Testis (tissue), 3 donors: ENCODE data around the gene RYR1. TPM values are rescaled to one million over a fixed set of nuclear protein-coding genes. Genes with fewer than 3 reads are reported as not detected.

Experiments used
- DNase-seq: peaks from one replicate; pipeline ENCODE4 v3.0.0-alpha.2; 2019
- H3K27ac ChIP-seq, 2 donors: fragments of 200-600 bp; sonication (generic); one replicate each; pipeline ENCODE4 v1.5.1; 2019
- H3K27me3 ChIP-seq: fragments of 200-600 bp; sonication (generic); one replicate; pipeline ENCODE4 v1.5.1; 2019
- H3K36me3 ChIP-seq: fragments of 200-600 bp; sonication (generic); one replicate; pipeline ENCODE4 v1.5.1; 2017; ENCODE audit warnings: low read depth; ENCODE audit errors: missing control alignments
- H3K4me1 ChIP-seq: fragments of 200-600 bp; sonication (generic); one replicate; pipeline ENCODE4 v1.5.1; 2019
- H3K4me3 ChIP-seq, 2 donors: fragments of 200-600 bp; sonication (generic); one replicate each; pipeline ENCODE4 v1.5.1; 2017 to 2019
- H3K9me3 ChIP-seq: fragments of 200-600 bp; sonication (generic); one replicate; pipeline ENCODE4 v1.5.1; 2017
- CTCF ChIP-seq, 3 experiments: fragments of 450-650 bp in 2 of 3; fragments of 200-600 bp in 1 of 3; sonication (generic) in 1 of 3; IDR thresholded peaks; one replicate each; pipeline ENCODE4 v1.5.1; 2016 to 2019; ENCODE audit warnings: antibody characterized with exemption in 3 of 3, mild to moderate bottlenecking in 2 of 3, moderate library complexity in 1 of 3
- POLR2A ChIP-seq: fragments of 450-650 bp; IDR thresholded peaks from one replicate; pipeline ENCODE4 v1.6.1; 2017; ENCODE audit warnings: antibody characterized with exemption, mild to moderate bottlenecking, moderate library complexity
- WGBS, 2 donors: methylation state at CpG; one replicate each; pipeline ENCODE4 v1.1.5; 2018; 5-methylcytosine and 5-hydroxymethylcytosine counted together
- intact Hi-C: fragments of 100-400 bp; cut with DNase I; formaldehyde crosslinking; loops from one replicate; pipeline ENCODE4 v1.15.1; 2023; ENCODE audit warnings: low total_unique reads
- polyA plus RNA-seq: library from polyadenylated mRNA; stranded (reverse); fragments of 350-450 nt; fragmentation: Illumina TruSeq; extraction: RNeasy Lipid Tissue Mini Kit (QIAGEN cat#74804); gene quantifications from one replicate; pipeline ENCODE4 v1.2.3, GENCODE V29; 2014; ENCODE audit warnings: low read depth, low replicate concordance; ENCODE audit not compliant: insufficient read depth
- total RNA-seq, 2 donors: library from RNA; depleted of rRNA; stranded (reverse); fragments of >200 nt; gene quantifications; one replicate each; pipeline ENCODE4 v1.2.3, GENCODE V29; 2016

RYR1 gene
- total and polyA plus RNA-seq, 3 donors from 2014 or later: 11.8 to 26.1 (median 15.6) TPM

- Histone ChIP-seq H3K9me3 (no peaks in the 10 kb centered on the region), H3K4me1 (peaks cover 7% of the 10 kb centered on the region), H3K27me3 (no peaks in the 10 kb centered on the region), H3K4me3 (no peak overlapping the region), H3K36me3 (no peaks in the 10 kb centered on the region), H3K27ac (no peak overlapping the region)
- 94 to 97% methylated on average over 8 of the region's 8 CpGs for WGBS, 2 donors
- no peak for TF ChIP-seq POLR2A
- no peak for TF ChIP-seq CTCF (IDR thresholded peaks at IDR 0.05)
- no peak for DNase-seq
- intact Hi-C loops: loop anchor here (10.0 kb wide), 1 partner anchor 379 kb away; no protein-coding TSS in a partner anchor
Observed at GRCh38 chr19:38545596-38545995, 112.1 kb downstream of the RYR1 start.

- Histone ChIP-seq H3K4me3 (no peak overlapping the region), H3K9me3 (no peaks in the 10 kb centered on the region), H3K4me1 (peaks cover 7% of the 10 kb centered on the region), H3K36me3 (no peaks in the 10 kb centered on the region), H3K27me3 (no peaks in the 10 kb centered on the region), H3K27ac (no peak overlapping the region)
- no peak for DNase-seq
- TF ChIP-seq POLR2A: no peak
- TF ChIP-seq CTCF (IDR thresholded peaks at IDR 0.05): no peak
- intact Hi-C loops: loop anchor here (10.0 kb wide), 1 partner anchor 377 kb away; no protein-coding TSS in a partner anchor
- WGBS, 2 donors: 87 to 97% methylated on average over 5 of the region's 5 CpGs
Observed at GRCh38 chr19:38547421-38547820, 113.9 kb downstream of the RYR1 start.

- no peaks in the 10 kb centered on the region for H3K27me3 ChIP-seq
- intact Hi-C loops: loop anchor here (10.0 kb wide), 1 partner anchor 376 kb away; no protein-coding TSS in a partner anchor
- H3K36me3 ChIP-seq: no peaks in the 10 kb centered on the region
- no peak overlapping the region for H3K27ac ChIP-seq
- no peaks in the 10 kb centered on the region for H3K9me3 ChIP-seq
- no peak overlapping the region for H3K4me3 ChIP-seq
- WGBS, 2 donors: 92% methylated on average over 5 of the region's 5 CpGs
- TF ChIP-seq CTCF (IDR thresholded peaks at IDR 0.05) (no peak), POLR2A (no peak)
- no peak for DNase-seq
- H3K4me1 ChIP-seq: peaks cover 7% of the 10 kb centered on the region
Observed at GRCh38 chr19:38549061-38549460, 115.6 kb downstream of the RYR1 start.

GRCh38 chr19:38549942-38550341, 116.5 kb downstream of the RYR1 start:
- 73 to 86% methylated on average over 4 of the region's 4 CpGs for WGBS, 2 donors
- Histone ChIP-seq H3K27ac (no peak overlapping the region), H3K36me3 (no peaks in the 10 kb centered on the region), H3K4me3 (no peak overlapping the region), H3K4me1 (peaks cover 3% of the 10 kb centered on the region), H3K9me3 (no peaks in the 10 kb centered on the region), H3K27me3 (no peaks in the 10 kb centered on the region)
- DNase-seq: no peak
- TF ChIP-seq CTCF (IDR thresholded peaks at IDR 0.05) (no peak), POLR2A (no peak)
- intact Hi-C loops: loop anchor here (10.0 kb wide), 1 partner anchor 375 kb away; no protein-coding TSS in a partner anchor

GRCh38 chr19:38550376-38550775, 116.9 kb downstream of the RYR1 start:
- WGBS, 2 donors: 79 to 83% methylated on average over 3 of the region's 3 CpGs

More at GRCh38 chr19:38550376-38550775, 116.9 kb downstream of the RYR1 start:
- intact Hi-C loops: no loop called here
- H3K27me3 ChIP-seq: no peaks in the 10 kb centered on the region
- no peak overlapping the region for H3K4me3 ChIP-seq
- no peak for DNase-seq
- no peaks in the 10 kb centered on the region for H3K9me3 ChIP-seq
- H3K4me1 ChIP-seq: peaks cover 3% of the 10 kb centered on the region
- TF ChIP-seq CTCF (IDR thresholded peaks at IDR 0.05) (no peak), POLR2A (no peak)
- H3K27ac ChIP-seq: no peak overlapping the region
- H3K36me3 ChIP-seq: no peaks in the 10 kb centered on the region
